GM12892 (cell line): ENCODE data around the gene GRXCR1.

Experiments used
- POLR2AphosphoS5 ChIP-seq: IDR thresholded peaks from 2 replicates; pipeline ENCODE4 v1.6.1; 2011; ENCODE audit warnings: low read depth, low read length, control low read depth
- TAF1 ChIP-seq: IDR thresholded peaks from 2 replicates; pipeline ENCODE4 v1.6.1; 2011; ENCODE audit warnings: low read depth, mild to moderate bottlenecking, control low read depth, low read length, borderline replicate concordance

DNA sequence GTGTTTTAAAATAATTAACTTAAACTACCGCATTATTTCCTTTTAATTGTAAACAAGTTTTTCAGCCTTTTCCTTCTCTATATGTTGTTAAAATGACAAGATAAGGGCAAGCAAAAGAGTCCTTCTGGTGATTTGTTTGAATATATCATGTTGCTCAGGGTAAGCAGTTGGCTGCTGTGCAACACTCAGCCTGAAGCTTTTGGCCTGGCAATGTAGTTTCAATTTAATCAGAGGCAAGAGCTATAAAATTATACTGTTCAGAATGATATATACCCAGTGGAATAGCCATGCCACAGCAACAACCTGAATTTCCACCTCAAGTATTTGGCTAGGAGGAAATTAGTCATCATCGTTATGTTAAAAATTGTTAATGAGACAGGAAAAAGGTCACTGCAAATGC is 53.4 kb downstream of the GRXCR1 start:
- no peak for TF ChIP-seq POLR2AphosphoS5
- TF ChIP-seq TAF1, result no peak
